ENCODE measurements around the gene MAT2A.

DNA sequence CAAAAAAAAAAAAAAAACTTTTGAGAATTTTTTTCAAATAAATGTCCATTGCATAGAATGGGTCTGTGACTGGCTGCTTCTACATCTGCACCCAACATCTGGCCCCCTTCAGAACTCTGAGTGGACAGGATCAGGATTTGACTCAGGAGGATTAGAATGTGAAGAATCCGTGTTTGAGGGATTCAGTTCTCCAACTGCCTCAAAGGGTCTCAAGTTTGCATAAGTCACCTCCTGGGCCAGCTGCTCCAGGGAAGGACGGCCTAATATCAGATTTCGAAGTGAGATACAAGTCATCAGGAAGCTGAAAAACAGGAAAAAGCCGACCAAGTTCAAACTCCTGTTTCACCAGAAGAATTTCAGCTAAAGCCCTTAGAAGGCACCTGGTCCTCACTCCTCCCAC lies 10.9 kb downstream of the MAT2A start:
- TF ChIP-seq POLR2A (IDR thresholded peaks at IDR 0.05; ENCODE audit: borderline replicate concordance, extremely low read depth, insufficient read depth, insufficient read length) (no peak), EGR1 (IDR thresholded peaks at IDR 0.05; ENCODE audit: low read depth) (no peak), ZNF274 (IDR thresholded peaks at IDR 0.05; ENCODE audit: low read depth, low read length) (no peak), SP1 (IDR thresholded peaks at IDR 0.05; ENCODE audit: low read depth) (no peak), ELF1 (IDR thresholded peaks at IDR 0.05; ENCODE audit: borderline replicate concordance, low read depth) (no peak), YY1 (IDR thresholded peaks at IDR 0.05; ENCODE audit: extremely low read depth, insufficient replicate concordance, low read depth, low read length) (no peak), POLR2AphosphoS5 (IDR thresholded peaks at IDR 0.05; ENCODE audit: low read depth, low read length) (no peak), JUND (IDR thresholded peaks at IDR 0.05) (no peak)
- TF ChIP-seq, protein P1, sequence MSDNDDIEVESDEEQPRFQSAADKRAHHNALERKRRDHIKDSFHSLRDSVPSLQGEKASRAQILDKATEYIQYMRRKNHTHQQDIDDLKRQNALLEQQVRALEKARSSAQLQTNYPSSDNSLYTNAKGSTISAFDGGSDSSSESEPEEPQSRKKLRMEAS (IDR thresholded peaks at IDR 0.05): no peak
- TF ChIP-seq, protein P2, sequence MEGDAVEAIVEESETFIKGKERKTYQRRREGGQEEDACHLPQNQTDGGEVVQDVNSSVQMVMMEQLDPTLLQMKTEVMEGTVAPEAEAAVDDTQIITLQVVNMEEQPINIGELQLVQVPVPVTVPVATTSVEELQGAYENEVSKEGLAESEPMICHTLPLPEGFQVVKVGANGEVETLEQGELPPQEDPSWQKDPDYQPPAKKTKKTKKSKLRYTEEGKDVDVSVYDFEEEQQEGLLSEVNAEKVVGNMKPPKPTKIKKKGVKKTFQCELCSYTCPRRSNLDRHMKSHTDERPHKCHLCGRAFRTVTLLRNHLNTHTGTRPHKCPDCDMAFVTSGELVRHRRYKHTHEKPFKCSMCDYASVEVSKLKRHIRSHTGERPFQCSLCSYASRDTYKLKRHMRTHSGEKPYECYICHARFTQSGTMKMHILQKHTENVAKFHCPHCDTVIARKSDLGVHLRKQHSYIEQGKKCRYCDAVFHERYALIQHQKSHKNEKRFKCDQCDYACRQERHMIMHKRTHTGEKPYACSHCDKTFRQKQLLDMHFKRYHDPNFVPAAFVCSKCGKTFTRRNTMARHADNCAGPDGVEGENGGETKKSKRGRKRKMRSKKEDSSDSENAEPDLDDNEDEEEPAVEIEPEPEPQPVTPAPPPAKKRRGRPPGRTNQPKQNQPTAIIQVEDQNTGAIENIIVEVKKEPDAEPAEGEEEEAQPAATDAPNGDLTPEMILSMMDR (IDR thresholded peaks at IDR 0.05 in 2 of 3, conservative IDR thresholded peaks at IDR 0.05 in 1 of 3; ENCODE audit: borderline replicate concordance in 1 of 3, insufficient read depth in 1 of 3, low read depth in 2 of 3, low read length in 2 of 3): no peak

Measured in HCT116 (cell line).